ENCODE data around the gene MTRF1.

The MTRF1 gene

DNA sequence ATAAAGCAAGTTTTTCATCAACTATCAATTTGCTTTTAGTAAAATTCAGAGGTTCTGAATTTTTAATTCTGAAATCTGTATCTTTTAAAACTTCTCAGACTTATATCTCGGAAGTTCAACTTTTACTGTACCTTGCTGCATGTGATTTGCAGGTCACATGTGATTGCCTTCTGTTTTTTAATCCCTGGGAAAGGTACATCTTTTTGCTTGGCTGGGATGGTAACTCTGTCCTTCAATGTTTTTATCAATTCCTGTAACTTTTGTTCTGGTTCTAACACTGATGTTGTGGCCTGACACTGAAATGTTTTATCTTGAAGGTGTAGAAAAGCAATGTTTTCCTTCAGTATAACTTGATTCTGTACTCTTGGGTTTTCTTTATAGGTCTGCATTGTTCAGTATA lies 31.5 kb upstream of the MTRF1 start:
- TF ChIP-seq GATA2 (IDR thresholded peaks at IDR 0.05; ENCODE audit: low read depth, low read length) (no peak), GATA3 (IDR thresholded peaks at IDR 0.05; ENCODE audit: low read depth, low read length) (no peak)

DNA sequence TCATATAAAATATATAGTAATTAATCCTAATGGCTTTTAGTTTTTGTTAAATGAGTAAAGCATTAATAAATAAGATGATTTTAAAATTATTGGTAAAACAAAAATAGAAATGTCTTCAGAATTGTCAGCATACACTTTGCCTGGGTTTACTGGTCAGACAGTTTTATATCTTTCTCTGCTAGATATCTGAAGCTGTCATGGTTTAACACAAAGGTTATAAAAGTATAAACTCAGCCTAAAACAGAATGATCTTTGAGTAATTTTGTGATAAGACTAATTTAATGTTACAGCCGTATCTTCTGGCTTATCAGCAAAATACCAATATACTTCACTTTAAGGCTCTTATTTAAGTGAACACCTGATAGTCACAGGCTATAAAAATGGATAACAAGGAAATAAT lies 29.9 kb upstream of the MTRF1 start:
- no peak for TF ChIP-seq GATA3 (IDR thresholded peaks at IDR 0.05; ENCODE audit: low read depth, low read length)
- no peak for TF ChIP-seq GATA2 (IDR thresholded peaks at IDR 0.05; ENCODE audit: low read depth, low read length)

DNA sequence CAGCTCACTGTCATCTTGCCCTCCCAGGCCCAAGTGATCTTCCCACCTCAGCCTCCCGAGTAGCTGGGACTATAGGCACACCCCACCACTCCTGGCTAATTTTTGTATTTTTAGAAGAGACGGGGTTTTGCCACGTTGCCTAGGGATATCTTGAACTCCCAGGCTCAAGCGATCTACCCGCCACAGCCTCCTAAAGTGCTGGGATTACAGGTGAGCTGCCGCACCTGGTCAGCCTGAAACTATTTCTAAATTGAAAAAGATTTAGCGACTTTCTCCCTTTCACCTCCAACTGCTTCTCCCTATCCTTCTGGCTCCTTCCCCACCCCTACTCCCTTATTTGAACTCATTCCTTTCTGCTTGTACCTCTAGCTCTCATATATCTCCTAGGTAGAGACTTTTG lies 27.9 kb upstream of the MTRF1 start:
- TF ChIP-seq GATA3 (IDR thresholded peaks at IDR 0.05; ENCODE audit: low read depth, low read length): no peak
- no peak for TF ChIP-seq GATA2 (IDR thresholded peaks at IDR 0.05; ENCODE audit: low read depth, low read length)

DNA sequence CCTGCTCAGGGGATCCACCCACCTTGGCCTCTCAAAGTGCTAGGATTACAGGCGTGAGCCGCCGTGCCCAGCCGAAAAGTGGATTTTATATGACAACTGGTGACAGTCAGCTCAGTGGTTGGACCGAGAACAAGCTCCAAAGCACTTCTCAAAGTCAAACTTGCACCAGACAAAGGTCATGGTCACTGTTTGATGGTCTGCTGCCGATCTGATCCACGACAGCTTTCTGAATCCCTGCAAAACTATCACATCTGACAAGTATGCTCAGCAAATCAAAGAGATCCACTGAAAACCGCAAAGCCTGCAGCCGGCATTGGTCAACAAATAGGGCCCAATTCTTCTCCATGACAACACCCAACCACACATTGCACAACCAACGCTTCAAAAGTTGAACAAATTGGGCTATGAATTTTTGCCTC lies 26.1 kb upstream of the MTRF1 start:
- TF ChIP-seq GATA2 (IDR thresholded peaks at IDR 0.05; ENCODE audit: low read depth, low read length) (no peak), GATA3 (IDR thresholded peaks at IDR 0.05; ENCODE audit: low read depth, low read length) (no peak)

DNA sequence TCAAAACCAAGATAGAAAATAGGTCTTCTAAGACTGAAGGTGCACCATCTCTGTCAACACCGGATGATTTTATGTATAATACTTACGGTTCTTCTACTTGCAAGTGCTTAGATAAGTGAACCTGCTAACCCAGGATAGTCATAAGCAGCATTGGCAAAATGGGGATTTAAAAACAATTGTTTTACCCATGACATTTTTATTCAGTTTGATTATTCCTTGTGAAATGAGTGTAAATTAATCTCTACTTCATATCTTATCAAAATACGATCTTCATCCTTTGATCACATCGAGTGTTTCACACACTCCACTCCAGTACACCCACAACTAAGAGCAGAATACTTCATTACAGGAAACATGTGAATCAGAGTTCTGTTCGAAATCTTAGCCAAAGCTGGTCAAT lies 23.0 kb upstream of the MTRF1 start:
- TF ChIP-seq GATA2 (IDR thresholded peaks at IDR 0.05; ENCODE audit: low read depth, low read length): no peak

DNA sequence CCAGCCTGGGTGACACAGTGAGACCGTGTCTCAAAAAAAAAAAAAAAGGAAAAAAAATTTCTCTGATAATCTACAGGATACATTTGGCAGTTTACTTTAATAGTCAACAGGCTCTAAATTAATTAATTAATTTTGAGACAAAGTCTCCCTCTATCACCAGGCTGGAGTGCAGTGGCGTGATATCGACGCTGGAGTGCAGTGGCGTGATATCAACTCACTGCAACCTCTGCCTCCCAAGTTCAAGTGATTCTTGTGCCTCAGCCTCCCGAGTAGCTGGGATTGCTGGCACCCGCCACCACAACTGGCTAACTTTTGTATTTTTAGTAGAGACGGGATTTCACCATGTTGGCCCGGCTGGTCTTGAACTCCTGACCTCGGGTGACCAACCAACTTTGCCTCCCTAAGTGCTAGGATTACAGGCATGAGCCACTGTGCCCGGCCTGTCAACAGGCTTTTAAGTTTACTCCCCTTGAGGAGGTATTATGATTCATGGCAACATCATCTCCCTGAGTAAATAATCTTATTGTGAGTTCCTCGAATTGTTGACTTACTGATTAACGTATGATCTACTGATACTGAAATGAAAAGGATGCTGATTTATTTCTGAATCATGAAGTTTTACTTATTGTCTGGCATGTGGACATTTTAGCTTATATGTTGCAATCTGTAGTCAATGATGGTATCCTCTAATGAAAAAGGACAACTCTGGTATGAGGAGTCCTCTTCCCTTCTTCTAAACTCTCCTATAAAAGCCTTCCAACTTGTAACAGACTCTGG lies 21.3 kb upstream of the MTRF1 start:
- TF ChIP-seq GATA3 (IDR thresholded peaks at IDR 0.05; ENCODE audit: low read depth, low read length) (no peak), GATA2 (IDR thresholded peaks at IDR 0.05; ENCODE audit: low read depth, low read length) (no peak)

DNA sequence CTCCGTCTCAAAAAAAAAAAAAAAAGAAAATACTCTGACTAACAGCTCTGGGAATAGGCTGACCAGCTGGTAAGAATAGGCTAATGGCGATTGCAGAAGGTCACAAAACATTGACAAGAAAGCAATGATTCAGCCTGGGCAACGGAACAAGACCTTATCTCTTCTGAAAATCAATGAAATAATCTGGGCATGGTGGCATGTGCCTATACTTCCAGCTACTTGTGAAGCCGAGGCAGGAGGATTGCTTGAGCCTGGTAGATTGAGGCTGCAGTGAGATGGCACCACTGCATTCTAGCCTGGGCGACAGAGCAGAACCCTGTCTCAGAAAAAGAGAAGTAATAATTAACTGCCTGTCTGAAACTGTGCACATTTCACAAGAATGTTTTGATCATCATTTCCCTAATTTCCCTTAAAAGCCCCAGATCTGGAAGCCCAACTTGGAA lies 18.8 kb upstream of the MTRF1 start:
- TF ChIP-seq GATA2 (IDR thresholded peaks at IDR 0.05; ENCODE audit: low read depth, low read length) (no peak), GATA3 (IDR thresholded peaks at IDR 0.05; ENCODE audit: low read depth, low read length) (no peak)

DNA sequence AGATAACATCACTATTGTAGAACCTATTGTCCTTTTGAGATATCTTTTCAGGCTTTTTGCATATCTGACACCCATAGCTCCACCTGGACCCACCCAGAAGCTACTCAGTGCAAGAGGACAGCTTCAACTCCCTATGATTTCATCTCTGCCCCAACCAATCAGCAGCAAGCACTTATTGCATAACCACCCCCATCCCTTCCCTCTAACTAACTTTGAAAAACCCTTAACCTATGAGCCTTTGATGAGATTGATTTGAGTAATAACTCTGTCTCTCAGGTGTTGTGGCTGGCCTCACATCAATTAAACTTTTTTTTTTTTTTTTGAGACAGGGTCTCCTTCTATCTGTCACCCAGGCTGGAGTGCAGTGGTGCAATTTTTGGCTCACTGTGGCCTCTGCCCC lies 13.4 kb upstream of the MTRF1 start:
- TF ChIP-seq GATA3 (IDR thresholded peaks at IDR 0.05; ENCODE audit: low read depth, low read length) (no peak), GATA2 (IDR thresholded peaks at IDR 0.05; ENCODE audit: low read depth, low read length) (no peak)

DNA sequence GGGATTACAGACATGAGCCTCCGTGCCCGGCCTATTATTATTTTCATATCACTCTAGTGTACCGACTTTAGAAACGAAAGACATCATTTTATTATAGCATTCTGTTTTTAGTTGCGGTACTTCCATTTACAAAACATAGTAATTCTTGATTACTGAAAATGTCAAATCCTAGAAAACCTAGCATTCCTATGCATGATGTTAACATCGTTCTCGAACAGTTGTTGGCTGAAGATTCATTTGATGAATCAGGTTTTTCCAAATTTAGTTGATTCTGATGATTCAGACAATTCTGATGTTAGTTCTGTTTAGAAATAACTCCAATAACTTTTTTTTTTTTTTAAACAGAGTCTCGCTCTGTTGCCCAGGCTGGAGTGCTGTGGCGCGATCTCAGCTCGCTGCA lies 11.5 kb upstream of the MTRF1 start:
- TF ChIP-seq GATA2 (IDR thresholded peaks at IDR 0.05; ENCODE audit: low read depth, low read length) (no peak), GATA3 (IDR thresholded peaks at IDR 0.05; ENCODE audit: low read depth, low read length) (no peak)

DNA sequence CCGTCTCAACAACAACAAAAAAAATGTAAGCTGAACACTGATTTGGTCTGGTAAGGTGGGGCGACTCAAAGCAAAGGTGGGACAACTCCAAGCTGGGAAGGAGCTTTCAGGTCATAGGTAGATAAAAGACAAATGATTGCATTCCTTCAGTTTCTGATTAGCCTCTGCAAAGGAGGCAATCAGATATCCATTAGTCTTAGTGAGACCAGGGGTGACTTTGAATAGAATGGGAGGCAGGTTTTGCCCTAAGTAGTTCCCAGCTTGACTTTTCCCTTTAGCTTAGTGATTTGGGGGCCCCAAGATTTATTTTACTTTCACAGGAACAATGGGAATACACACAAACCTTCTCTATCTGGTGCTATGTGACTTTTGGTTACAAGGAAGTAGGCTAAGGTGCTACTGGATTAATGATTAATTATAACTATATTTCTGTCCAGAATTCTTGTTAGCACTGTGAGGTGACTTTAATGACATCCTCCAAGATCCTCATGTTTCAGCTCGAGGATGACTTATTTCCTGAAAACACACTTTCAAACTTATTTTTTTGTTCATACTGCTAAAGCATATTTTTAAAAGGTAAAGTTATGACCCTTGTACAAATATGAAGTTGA lies 10.6 kb upstream of the MTRF1 start:
- no peak for TF ChIP-seq GATA3 (IDR thresholded peaks at IDR 0.05; ENCODE audit: low read depth, low read length)
- no peak for TF ChIP-seq GATA2 (IDR thresholded peaks at IDR 0.05; ENCODE audit: low read depth, low read length)

DNA sequence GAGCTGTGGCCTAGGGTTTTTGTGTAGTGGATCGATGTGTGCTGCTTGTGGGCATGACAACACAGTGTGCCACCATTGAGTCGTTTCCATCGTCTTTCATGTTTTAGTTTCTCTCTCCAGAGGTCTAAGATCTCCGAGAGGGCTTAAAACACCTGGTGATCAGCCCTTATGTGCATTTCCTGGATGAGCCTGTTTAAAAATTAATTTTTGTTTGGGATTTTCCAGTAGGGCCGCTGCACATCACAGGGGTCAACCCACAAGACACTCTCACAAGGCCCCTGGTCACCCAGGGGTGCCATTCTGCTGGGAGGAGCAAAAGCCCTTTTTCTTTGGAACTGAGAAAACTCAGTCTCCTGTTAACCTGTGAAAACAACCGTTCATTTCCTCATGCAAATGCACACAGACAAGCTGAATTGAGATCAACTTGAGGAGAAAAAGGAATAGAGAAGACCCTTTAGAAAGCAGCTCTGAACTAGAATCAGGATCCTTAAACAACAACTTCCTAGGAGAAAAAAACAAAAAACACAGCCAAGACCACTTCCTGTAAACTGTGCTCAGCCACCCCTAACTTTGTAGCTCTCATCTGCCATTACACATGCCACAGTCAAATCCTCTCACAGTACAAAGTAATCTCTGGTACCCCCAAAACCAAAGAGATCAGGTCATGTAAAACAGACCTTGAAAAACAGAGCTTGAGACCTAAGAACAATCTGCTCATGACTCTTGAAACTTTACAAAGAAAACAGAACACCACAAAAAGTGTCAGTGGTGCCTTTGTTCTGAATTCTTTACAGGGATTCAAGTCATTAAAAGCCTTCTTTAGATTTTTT lies 8.3 kb upstream of the MTRF1 start:
- TF ChIP-seq GATA2 (IDR thresholded peaks at IDR 0.05; ENCODE audit: low read depth, low read length): no peak
- no peak for TF ChIP-seq GATA3 (IDR thresholded peaks at IDR 0.05; ENCODE audit: low read depth, low read length)

DNA sequence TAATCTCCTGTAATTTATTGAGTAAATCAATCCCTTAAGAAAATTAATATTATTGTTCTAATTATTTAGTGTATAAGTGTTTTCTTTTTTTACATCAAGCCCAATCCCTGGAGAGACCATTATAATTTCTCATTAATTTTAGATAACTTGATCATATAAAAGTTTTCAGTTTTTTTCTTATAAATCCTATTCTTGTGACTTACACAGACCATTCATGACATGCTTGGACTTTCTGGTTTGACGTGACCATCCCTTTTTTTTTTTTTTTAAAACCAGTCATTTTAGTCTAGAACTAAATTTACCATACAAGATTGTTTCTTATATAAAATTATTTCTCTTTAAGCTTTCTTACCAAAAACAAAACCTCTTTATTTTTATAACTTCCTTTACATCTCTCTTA lies 5.4 kb upstream of the MTRF1 start:
- TF ChIP-seq GATA3 (IDR thresholded peaks at IDR 0.05; ENCODE audit: low read depth, low read length) (no peak), GATA2 (IDR thresholded peaks at IDR 0.05; ENCODE audit: low read depth, low read length) (no peak)

DNA sequence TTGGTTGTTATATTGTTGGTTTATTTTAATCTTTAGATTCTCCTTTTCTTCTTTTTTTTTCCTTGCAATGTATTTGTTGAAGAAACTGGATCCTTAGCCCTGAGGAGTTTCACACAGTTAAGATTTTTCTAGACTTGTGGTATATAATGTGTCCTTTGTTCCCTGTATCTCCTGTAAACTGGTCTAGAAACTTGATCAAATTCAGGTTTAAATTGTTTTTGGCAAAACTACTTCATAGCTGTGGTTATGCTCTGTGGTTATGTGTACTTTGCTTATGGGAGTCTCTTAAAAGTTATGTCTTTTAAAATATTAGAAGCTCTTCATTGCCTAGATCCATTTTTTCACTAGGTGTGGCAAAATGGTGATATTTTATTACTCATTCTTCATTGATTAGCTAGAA lies 3.7 kb upstream of the MTRF1 start:
- TF ChIP-seq GATA2 (IDR thresholded peaks at IDR 0.05; ENCODE audit: low read depth, low read length) (no peak), GATA3 (IDR thresholded peaks at IDR 0.05; ENCODE audit: low read depth, low read length) (no peak)

DNA sequence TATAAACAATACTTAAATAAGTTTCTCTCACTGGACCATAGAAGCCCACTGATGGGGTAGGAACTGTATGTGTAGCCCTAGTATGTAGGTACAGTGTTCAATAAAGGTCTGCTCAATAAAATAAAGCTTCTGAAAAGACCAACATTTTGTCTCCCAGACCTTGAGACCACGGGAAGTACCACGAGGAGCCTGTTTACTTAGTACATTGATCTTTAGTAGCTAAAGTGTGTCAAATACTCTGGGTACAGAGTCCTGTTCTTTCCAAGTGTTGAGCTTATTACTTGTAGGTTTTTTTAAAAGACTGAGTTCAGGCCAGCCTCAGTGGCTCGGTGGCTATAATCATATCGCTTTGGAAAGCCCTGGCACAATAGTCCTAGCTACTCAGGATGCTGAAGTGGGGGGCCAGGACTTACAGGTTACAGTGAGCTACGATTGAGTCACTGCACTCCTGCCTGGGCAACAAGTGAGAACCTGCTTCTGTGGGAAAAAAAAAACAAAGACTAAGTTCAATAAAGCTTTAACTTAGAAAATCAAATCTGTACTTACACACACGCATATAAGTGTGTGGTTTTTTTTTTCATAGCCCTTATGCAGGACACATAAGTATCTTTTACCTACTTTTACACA lies 3.4 kb downstream of the MTRF1 start:
- TF ChIP-seq GATA3 (IDR thresholded peaks at IDR 0.05; ENCODE audit: low read depth, low read length): no peak
- TF ChIP-seq GATA2 (IDR thresholded peaks at IDR 0.05; ENCODE audit: low read depth, low read length): no peak
